Activated CD8-positive, alpha-beta memory T cell treated with anti-CD3 and anti-CD28 coated beads, Interleukin-2, amount 50 U/mL, for 4 hours (primary cell): ENCODE measurements around the gene CACNA2D3.

Source experiments
- DNase-seq: peaks from one replicate; pipeline ENCODE4 v3.0.0-alpha.2; 2020

The CACNA2D3 gene

GRCh38 chr3:54832876-54833275 lies 710.5 kb downstream of the CACNA2D3 start:
- DNase-seq, result no peak

- DNase-seq, result no peak
These were observed 713.3 kb downstream of the CACNA2D3 start for GRCh38 chr3:54835701-54836100.

- DNase-seq, result no peak
These were observed 714.5 kb downstream of the CACNA2D3 start for GRCh38 chr3:54836871-54837270.

- DNase-seq, result no peak
These were observed 715.6 kb downstream of the CACNA2D3 start for GRCh38 chr3:54837964-54838363.

GRCh38 chr3:54841471-54841870 lies 719.1 kb downstream of the CACNA2D3 start:
- no peak for DNase-seq

- DNase-seq, result no peak
These were observed 721.0 kb downstream of the CACNA2D3 start for GRCh38 chr3:54843352-54843751.

- DNase-seq, result no peak
These were observed 721.9 kb downstream of the CACNA2D3 start for GRCh38 chr3:54844211-54844610.

GRCh38 chr3:54845011-54845410 lies 722.7 kb downstream of the CACNA2D3 start:
- DNase-seq, result no peak

GRCh38 chr3:54845551-54845950 lies 723.2 kb downstream of the CACNA2D3 start:
- no peak for DNase-seq

GRCh38 chr3:54846119-54846518 lies 723.8 kb downstream of the CACNA2D3 start:
- DNase-seq, result no peak

- DNase-seq, result no peak
These were observed 725.0 kb downstream of the CACNA2D3 start for GRCh38 chr3:54847361-54847760.

- DNase-seq, result no peak
These were observed 727.0 kb downstream of the CACNA2D3 start for GRCh38 chr3:54849360-54849759.

GRCh38 chr3:54850484-54851018 lies 728.2 kb downstream of the CACNA2D3 start:
- no peak for DNase-seq

GRCh38 chr3:54853573-54854404 lies 731.4 kb downstream of the CACNA2D3 start:
- DNase-seq, result peak; percentile 25

GRCh38 chr3:54856271-54856670 lies 733.9 kb downstream of the CACNA2D3 start:
- DNase-seq, result no peak

GRCh38 chr3:54857343-54857742 lies 735.0 kb downstream of the CACNA2D3 start:
- no peak for DNase-seq

- DNase-seq, result no peak
These were observed 735.9 kb downstream of the CACNA2D3 start for GRCh38 chr3:54858093-54858785.

GRCh38 chr3:54859184-54859583 lies 736.8 kb downstream of the CACNA2D3 start:
- DNase-seq, result no peak

GRCh38 chr3:54861248-54862067 lies 739.1 kb downstream of the CACNA2D3 start:
- DNase-seq, result no peak

- DNase-seq, result no peak
These were observed 740.2 kb downstream of the CACNA2D3 start for GRCh38 chr3:54862526-54862925.

- DNase-seq, result no peak
These were observed 741.0 kb downstream of the CACNA2D3 start for GRCh38 chr3:54863366-54863765.

GRCh38 chr3:54863786-54864185 lies 741.4 kb downstream of the CACNA2D3 start:
- DNase-seq, result no peak

GRCh38 chr3:54865316-54865715 lies 743.0 kb downstream of the CACNA2D3 start:
- no peak for DNase-seq
